Subcutaneous adipose tissue (tissue), 4 donors: ENCODE measurements around the gene RPL27A. TPM values are rescaled to one million over a fixed set of nuclear protein-coding genes. Genes with fewer than 3 reads are reported as not detected.

ENCODE experiments used
- total RNA-seq, 4 donors: library from RNA; depleted of rRNA; stranded (reverse); fragments of >200 nt; gene quantifications; one replicate each; pipeline ENCODE4 v1.1.0, GENCODE V29; 2016
- TF ChIP-seq, protein P1 (sequence below): fragments of 450-650 bp; IDR thresholded peaks from one replicate; pipeline ENCODE4 v1.5.1; 2016; ENCODE audit warnings: low read depth, mild to moderate bottlenecking, control low read depth, antibody characterized with exemption, moderate library complexity

The RPL27A gene
- total RNA-seq, 4 donors from 2014 or later, result 925 to 1,376 (median 1,058) TPM

GRCh38 chr11:8686325-8686724, 3.7 kb downstream of the RPL27A start:
- TF ChIP-seq, protein P1, sequence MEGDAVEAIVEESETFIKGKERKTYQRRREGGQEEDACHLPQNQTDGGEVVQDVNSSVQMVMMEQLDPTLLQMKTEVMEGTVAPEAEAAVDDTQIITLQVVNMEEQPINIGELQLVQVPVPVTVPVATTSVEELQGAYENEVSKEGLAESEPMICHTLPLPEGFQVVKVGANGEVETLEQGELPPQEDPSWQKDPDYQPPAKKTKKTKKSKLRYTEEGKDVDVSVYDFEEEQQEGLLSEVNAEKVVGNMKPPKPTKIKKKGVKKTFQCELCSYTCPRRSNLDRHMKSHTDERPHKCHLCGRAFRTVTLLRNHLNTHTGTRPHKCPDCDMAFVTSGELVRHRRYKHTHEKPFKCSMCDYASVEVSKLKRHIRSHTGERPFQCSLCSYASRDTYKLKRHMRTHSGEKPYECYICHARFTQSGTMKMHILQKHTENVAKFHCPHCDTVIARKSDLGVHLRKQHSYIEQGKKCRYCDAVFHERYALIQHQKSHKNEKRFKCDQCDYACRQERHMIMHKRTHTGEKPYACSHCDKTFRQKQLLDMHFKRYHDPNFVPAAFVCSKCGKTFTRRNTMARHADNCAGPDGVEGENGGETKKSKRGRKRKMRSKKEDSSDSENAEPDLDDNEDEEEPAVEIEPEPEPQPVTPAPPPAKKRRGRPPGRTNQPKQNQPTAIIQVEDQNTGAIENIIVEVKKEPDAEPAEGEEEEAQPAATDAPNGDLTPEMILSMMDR, result no peak

- TF ChIP-seq, protein P1, result no peak
Measured at GRCh38 chr11:8688414-8689362, 6.1 kb downstream of the RPL27A start.

GRCh38 chr11:8689726-8690255, 7.2 kb downstream of the RPL27A start:
- TF ChIP-seq, protein P1, result no peak

- TF ChIP-seq, protein P1, result no peak
Measured at GRCh38 chr11:8690374-8691342, 8.1 kb downstream of the RPL27A start.

GRCh38 chr11:8691601-8692000, 9.0 kb downstream of the RPL27A start:
- TF ChIP-seq, protein P1, result no peak

- TF ChIP-seq, protein P1, result no peak
Measured at GRCh38 chr11:8692417-8692816, 9.8 kb downstream of the RPL27A start.
